Endothelial cell (in vitro differentiated cells): ENCODE data around the gene P2RX2. TPM values are rescaled to one million over a fixed set of nuclear protein-coding genes. Genes with fewer than 3 reads are reported as not detected.

Experiments used
- DNase-seq: peaks from one replicate; pipeline ENCODE4 v3.0.0; 2021; ENCODE audit warnings: low spot score
- H3K27ac Mint-ChIP-seq: one replicate; pipeline ENCODE4 v1.8.0; 2021; ENCODE audit warnings: mixed read lengths, inconsistent platforms; ENCODE audit not compliant: unreplicated experiment
- H3K27me3 Mint-ChIP-seq: one replicate; pipeline ENCODE4 v1.8.0; 2021; ENCODE audit warnings: mild to moderate bottlenecking, moderate library complexity, mixed read lengths, inconsistent platforms; ENCODE audit not compliant: unreplicated experiment
- H3K36me3 Mint-ChIP-seq: one replicate; pipeline ENCODE4 v1.8.0; 2021; ENCODE audit warnings: mild to moderate bottlenecking, low read depth, mixed read lengths, inconsistent platforms; ENCODE audit not compliant: unreplicated experiment
- H3K4me1 Mint-ChIP-seq: one replicate; pipeline ENCODE4 v1.8.0; 2021; ENCODE audit warnings: mild to moderate bottlenecking, mixed read lengths, inconsistent platforms; ENCODE audit not compliant: unreplicated experiment
- H3K4me3 Mint-ChIP-seq: one replicate; pipeline ENCODE4 v1.8.0; 2021; ENCODE audit warnings: mild to moderate bottlenecking, mixed read lengths, inconsistent platforms; ENCODE audit not compliant: unreplicated experiment
- H3K9me3 Mint-ChIP-seq: one replicate; pipeline ENCODE4 v1.8.0; 2021; ENCODE audit warnings: mixed read lengths, inconsistent platforms; ENCODE audit not compliant: unreplicated experiment
- CTCF ChIP-seq: fragments of 200-600 bp; sonication (generic); IDR thresholded peaks from one replicate; pipeline ENCODE4 v1.5.0; 2021; ENCODE audit warnings: antibody characterized with exemption; ENCODE audit not compliant: unreplicated experiment
- total RNA-seq: library from RNA; stranded (reverse); fragmentation: NEBNext Ultra II Directional; extraction: Animal tissue kit (Norgen Biotek cat#: 25700); gene quantifications from one replicate; pipeline ENCODE4 v1.2.1, GENCODE V29; 2021; ENCODE audit not compliant: unreplicated experiment

The P2RX2 gene
- total RNA-seq, 1 donor from 2014 or later = not detected

GRCh38 chr12:132593071-132593470 lies 25.5 kb upstream of the P2RX2 start:
- TF ChIP-seq CTCF = no peak
- H3K4me1 Mint-ChIP-seq = peaks cover 13% of the 10 kb centered on the region
- H3K36me3 Mint-ChIP-seq = peaks cover 11% of the 10 kb centered on the region
- H3K27me3 Mint-ChIP-seq = peaks cover 9% of the 10 kb centered on the region
- no peak overlapping the region for H3K4me3 Mint-ChIP-seq
- H3K27ac Mint-ChIP-seq = no peak overlapping the region
- H3K9me3 Mint-ChIP-seq = no peaks in the 10 kb centered on the region
- no peak for DNase-seq

GRCh38 chr12:132593521-132593920 lies 25.1 kb upstream of the P2RX2 start:
- Mint-ChIP-seq H3K36me3 (peaks cover 11% of the 10 kb centered on the region), H3K9me3 (no peaks in the 10 kb centered on the region), H3K27ac (no peak overlapping the region), H3K4me3 (peak overlapping the region; percentile 28), H3K4me1 (peaks cover 13% of the 10 kb centered on the region), H3K27me3 (peaks cover 9% of the 10 kb centered on the region)
- no peak for DNase-seq
- TF ChIP-seq CTCF = no peak

GRCh38 chr12:132593938-132594358 lies 24.6 kb upstream of the P2RX2 start:
- Mint-ChIP-seq H3K4me3 (peak overlapping the region; percentile 28), H3K9me3 (no peaks in the 10 kb centered on the region), H3K4me1 (peaks cover 17% of the 10 kb centered on the region), H3K36me3 (peaks cover 11% of the 10 kb centered on the region), H3K27me3 (peaks cover 14% of the 10 kb centered on the region), H3K27ac (no peak overlapping the region)
- no peak for TF ChIP-seq CTCF
- peak; percentile 70 for DNase-seq

GRCh38 chr12:132595183-132595582 lies 23.4 kb upstream of the P2RX2 start:
- Mint-ChIP-seq H3K27ac (no peak overlapping the region), H3K4me1 (peaks cover 17% of the 10 kb centered on the region), H3K36me3 (peaks cover 11% of the 10 kb centered on the region), H3K9me3 (no peaks in the 10 kb centered on the region), H3K27me3 (peaks cover 22% of the 10 kb centered on the region), H3K4me3 (no peak overlapping the region)
- TF ChIP-seq CTCF = no peak
- DNase-seq = no peak

- no peak for TF ChIP-seq CTCF
- Mint-ChIP-seq H3K4me1 (peaks cover 17% of the 10 kb centered on the region), H3K4me3 (no peak overlapping the region), H3K27me3 (peaks cover 26% of the 10 kb centered on the region), H3K36me3 (peaks cover 11% of the 10 kb centered on the region), H3K9me3 (no peaks in the 10 kb centered on the region), H3K27ac (no peak overlapping the region)
- DNase-seq = no peak
Observed at GRCh38 chr12:132596016-132596415, 22.6 kb upstream of the P2RX2 start.
